ENCODE measurements around the gene SERP2.

Gene SERP2

GRCh38 chr13:44402899-44403445 lies 29.3 kb downstream of the SERP2 start:
- FAIRE-seq (no peak), DNase-seq (ENCODE audit: insufficient read length, low spot score) (no peak)
- no peak for TF ChIP-seq POLR2A (IDR thresholded peaks at IDR 0.05; ENCODE audit: low read depth, low read length)

- FAIRE-seq (no peak), DNase-seq (ENCODE audit: insufficient read length, low spot score) (no peak)
- no peak for TF ChIP-seq POLR2A (IDR thresholded peaks at IDR 0.05; ENCODE audit: low read depth, low read length)
Measured at GRCh38 chr13:44403461-44404056, 29.9 kb downstream of the SERP2 start.

GRCh38 chr13:44404261-44405132 lies 30.9 kb downstream of the SERP2 start:
- no peak for DNase-seq (ENCODE audit: insufficient read length, low spot score)
- no peak for FAIRE-seq
- no peak for TF ChIP-seq POLR2A (IDR thresholded peaks at IDR 0.05; ENCODE audit: low read depth, low read length)

GRCh38 chr13:44406617-44407016 lies 33.0 kb downstream of the SERP2 start:
- no peak for FAIRE-seq
- no peak for TF ChIP-seq POLR2A (IDR thresholded peaks at IDR 0.05; ENCODE audit: low read depth, low read length)
- no peak for DNase-seq (ENCODE audit: insufficient read length, low spot score)

- TF ChIP-seq POLR2A (IDR thresholded peaks at IDR 0.05; ENCODE audit: low read depth, low read length) = no peak
- DNase-seq (ENCODE audit: insufficient read length, low spot score) (no peak), FAIRE-seq (no peak)
Measured at GRCh38 chr13:44407379-44407778, 33.8 kb downstream of the SERP2 start.

GRCh38 chr13:44407891-44408290 lies 34.3 kb downstream of the SERP2 start:
- no peak for TF ChIP-seq POLR2A (IDR thresholded peaks at IDR 0.05; ENCODE audit: low read depth, low read length)
- no peak for FAIRE-seq
- DNase-seq (ENCODE audit: insufficient read length, low spot score) = no peak

GRCh38 chr13:44409595-44409994 lies 36.0 kb downstream of the SERP2 start:
- DNase-seq (ENCODE audit: insufficient read length, low spot score) (no peak), FAIRE-seq (no peak)
- no peak for TF ChIP-seq POLR2A (IDR thresholded peaks at IDR 0.05; ENCODE audit: low read depth, low read length)

- FAIRE-seq (no peak), DNase-seq (ENCODE audit: insufficient read length, low spot score) (no peak)
- no peak for TF ChIP-seq POLR2A (IDR thresholded peaks at IDR 0.05; ENCODE audit: low read depth, low read length)
Measured at GRCh38 chr13:44410328-44410859, 36.8 kb downstream of the SERP2 start.

GRCh38 chr13:44411841-44412240 lies 38.2 kb downstream of the SERP2 start:
- FAIRE-seq = no peak
- no peak for DNase-seq (ENCODE audit: insufficient read length, low spot score)

GRCh38 chr13:44412346-44412935 lies 38.8 kb downstream of the SERP2 start:
- FAIRE-seq (no peak), DNase-seq (ENCODE audit: insufficient read length, low spot score) (no peak)
- no peak for TF ChIP-seq POLR2A (IDR thresholded peaks at IDR 0.05; ENCODE audit: low read depth, low read length)

More at GRCh38 chr13:44411841-44412240, 38.2 kb downstream of the SERP2 start:
- TF ChIP-seq POLR2A (IDR thresholded peaks at IDR 0.05; ENCODE audit: low read depth, low read length) = no peak

GRCh38 chr13:44413095-44413494 lies 39.5 kb downstream of the SERP2 start:
- TF ChIP-seq POLR2A (IDR thresholded peaks at IDR 0.05; ENCODE audit: low read depth, low read length) = no peak
- FAIRE-seq = no peak

GRCh38 chr13:44414716-44415115 lies 41.1 kb downstream of the SERP2 start:
- DNase-seq (ENCODE audit: insufficient read length, low spot score) (no peak), FAIRE-seq (no peak)
- TF ChIP-seq POLR2A (IDR thresholded peaks at IDR 0.05; ENCODE audit: low read depth, low read length) = no peak

More at GRCh38 chr13:44413095-44413494, 39.5 kb downstream of the SERP2 start:
- no peak for DNase-seq (ENCODE audit: insufficient read length, low spot score)

- FAIRE-seq (no peak), DNase-seq (ENCODE audit: insufficient read length, low spot score) (no peak)
- TF ChIP-seq POLR2A (IDR thresholded peaks at IDR 0.05; ENCODE audit: low read depth, low read length) = no peak
Measured at GRCh38 chr13:44415815-44416214, 42.2 kb downstream of the SERP2 start.

GRCh38 chr13:44416301-44416700 lies 42.7 kb downstream of the SERP2 start:
- DNase-seq (ENCODE audit: insufficient read length, low spot score) (no peak), FAIRE-seq (no peak)
- no peak for TF ChIP-seq POLR2A (IDR thresholded peaks at IDR 0.05; ENCODE audit: low read depth, low read length)

All from H54 (cell line).